Caki2 (cell line): ENCODE data around the gene CDH4. TPM values are rescaled to one million over a fixed set of nuclear protein-coding genes. Genes with fewer than 3 reads are reported as not detected.
"Not testable (repeated sequence)": the region's sequence is repeated elsewhere in the genome, so short reads cannot be mapped to it uniquely, and the experiment has no call there.

Experiments used
- DNase-seq: peaks from one replicate; pipeline ENCODE4 v3.0.0-alpha.2; 2015; ENCODE audit warnings: low read depth
- in situ Hi-C: cut with HindIII; loops from 2 replicates; pipeline ENCODE4 v1.10.0; 2016; ENCODE audit warnings: low sequenced_read_pairs, low pct_unique_long_range_greater_than_20kb, mixed read lengths
- total RNA-seq: library from RNA; depleted of rRNA; stranded (reverse); fragments of >200 nt; shearing (Covaris generic); gene quantifications from 2 replicates; pipeline ENCODE4 v1.2.3, GENCODE V29; 2014; ENCODE audit warnings: low replicate concordance

CDH4 gene
- total RNA-seq, 1 experiment from 2014 or later: 2.7 TPM

GRCh38 chr20:61970357-61970756 lies 718.3 kb downstream of the CDH4 start:
- DNase-seq: no peak
- in situ Hi-C loops: no loop called here

GRCh38 chr20:61971595-61971994 lies 719.5 kb downstream of the CDH4 start:
- in situ Hi-C loops, DNase-seq: not testable (repeated sequence)

GRCh38 chr20:61972636-61973508 lies 720.8 kb downstream of the CDH4 start:
- in situ Hi-C loops: no loop called here
- DNase-seq: no peak

GRCh38 chr20:61973515-61974356 lies 721.7 kb downstream of the CDH4 start:
- in situ Hi-C loops: no loop called here
- DNase-seq: no peak

- in situ Hi-C loops: no loop called here
- no peak for DNase-seq
Observed at GRCh38 chr20:61974357-61974665, 722.2 kb downstream of the CDH4 start.

GRCh38 chr20:61975407-61976129 lies 723.5 kb downstream of the CDH4 start:
- in situ Hi-C loops: no loop called here
- no peak for DNase-seq

GRCh38 chr20:61976263-61976643 lies 724.2 kb downstream of the CDH4 start:
- in situ Hi-C loops: no loop called here
- no peak for DNase-seq

GRCh38 chr20:61976644-61977418 lies 724.8 kb downstream of the CDH4 start:
- no peak for DNase-seq
- in situ Hi-C loops: no loop called here

GRCh38 chr20:61977419-61977786 lies 725.3 kb downstream of the CDH4 start:
- in situ Hi-C loops: no loop called here
- DNase-seq: no peak

GRCh38 chr20:61978491-61978890 lies 726.4 kb downstream of the CDH4 start:
- no peak for DNase-seq
- in situ Hi-C loops: no loop called here

- in situ Hi-C loops: no loop called here
Observed at GRCh38 chr20:61979090-61979489, 727.0 kb downstream of the CDH4 start.

GRCh38 chr20:61979701-61980635 lies 727.9 kb downstream of the CDH4 start:
- in situ Hi-C loops: no loop called here
- DNase-seq: no peak

More at GRCh38 chr20:61979090-61979489, 727.0 kb downstream of the CDH4 start:
- no peak for DNase-seq

GRCh38 chr20:61980647-61981583 lies 728.9 kb downstream of the CDH4 start:
- no peak for DNase-seq
- in situ Hi-C loops: no loop called here

- in situ Hi-C loops, DNase-seq: not testable (repeated sequence)
Observed at GRCh38 chr20:61981691-61982090, 729.6 kb downstream of the CDH4 start.

- in situ Hi-C loops: no loop called here
Observed at GRCh38 chr20:61982191-61982950, 730.3 kb downstream of the CDH4 start.

GRCh38 chr20:61982951-61983315 lies 730.9 kb downstream of the CDH4 start:
- in situ Hi-C loops: no loop called here
- DNase-seq: no peak

More at GRCh38 chr20:61982191-61982950, 730.3 kb downstream of the CDH4 start:
- no peak for DNase-seq
